B cell (primary cell): ENCODE measurements around the gene SERTAD2. TPM values are rescaled to one million over a fixed set of nuclear protein-coding genes. Genes with fewer than 3 reads are reported as not detected.

Source experiments
- ATAC-seq: fragments of 200-7000 bp; cut with Tn5 transposase; one replicate; pipeline ENCODE4 v1.10.0; 2021; ENCODE audit warnings: low read depth, mild to moderate bottlenecking, moderate number of reproducible peaks, moderate library complexity
- CTCF ChIA-PET: fragments of 350-600 bp; sonication (Branson Sonifier 250); formaldehyde crosslinking; loops from one replicate; lab custom pipeline; 2021; ENCODE audit warnings: antibody characterized with exemption, inconsistent platforms; lab: Charles Lee
- POLR2A ChIA-PET: fragments of 350-600 bp; sonication (Branson Sonifier 250); formaldehyde crosslinking; loops from one replicate; lab custom pipeline; 2021; ENCODE audit warnings: antibody characterized with exemption; lab: Charles Lee
- DNase-seq: peaks from one replicate; pipeline ENCODE4 v3.0.0; 2013
- H2AFZ ChIP-seq: 2 replicates; pipeline ENCODE4 v1.6.1; 2012; ENCODE audit warnings: mild to moderate bottlenecking, low read depth, low read length; ENCODE audit not compliant: insufficient read depth, poor library complexity, severe bottlenecking
- H3K27ac ChIP-seq, 2 donors: 1 replicate in 1 of 2; 2 replicates in 1 of 2; pipeline ENCODE4 v1.5.1; 2012 to 2013; ENCODE audit warnings: low read length in 2 of 2, mild to moderate bottlenecking in 2 of 2, moderate library complexity in 1 of 2
- H3K27me3 ChIP-seq, 4 experiments: fragments of 200-600 bp in 1 of 4; sonication (generic) in 1 of 4; replicated peaks in 1 of 4; 1 replicate in 2 of 4; 2 replicates in 2 of 4; pipeline versions ENCODE4 v1.6.1 to v1.7.0; 2013 to 2016; ENCODE audit warnings: low read length in 3 of 4, mild to moderate bottlenecking in 2 of 4, mixed read lengths in 1 of 4, moderate library complexity in 1 of 4; ENCODE audit not compliant: insufficient read depth in 4 of 4, control insufficient read depth in 3 of 4; ENCODE audit errors: control extremely low read depth in 1 of 4
- H3K36me3 ChIP-seq, 2 experiments: replicated peaks in 1 of 2; 1 replicate in 1 of 2; 2 replicates in 1 of 2; pipeline versions ENCODE4 v1.6.1 to v1.7.1; 2013; ENCODE audit warnings: low read length in 1 of 2; ENCODE audit not compliant: insufficient read depth in 2 of 2, control insufficient read depth in 1 of 2; ENCODE audit errors: control extremely low read depth in 1 of 2, extremely low read depth in 1 of 2
- H3K4me1 ChIP-seq, 2 donors: fragments of 200-600 bp in 1 of 2; sonication (generic) in 1 of 2; 1 replicate in 1 of 2; 2 replicates in 1 of 2; pipeline versions ENCODE4 v1.5.1 to v1.6.1; 2013 to 2017; ENCODE audit warnings: low read length in 2 of 2; ENCODE audit not compliant: control insufficient read depth in 2 of 2, insufficient read depth in 2 of 2
- H3K4me2 ChIP-seq: replicated peaks from 2 replicates; pipeline ENCODE3; 2012; ENCODE audit warnings: mild to moderate bottlenecking, low read depth, low read length; ENCODE audit not compliant: poor library complexity, severe bottlenecking
- H3K4me3 ChIP-seq, 5 experiments: fragments of 200-600 bp in 1 of 5; sonication (generic) in 1 of 5; 1 replicate in 3 of 5; 2 replicates in 2 of 5; pipeline versions ENCODE4 v1.5.1 to v1.7.0; 2011 to 2016; ENCODE audit warnings: low read length in 4 of 5, mild to moderate bottlenecking in 4 of 5, low read depth in 2 of 5, control low read depth in 1 of 5, moderate library complexity in 1 of 5; ENCODE audit not compliant: insufficient read depth in 1 of 5; ENCODE audit errors: control extremely low read depth in 1 of 5, extremely low read depth in 1 of 5
- H3K79me2 ChIP-seq: fragments of 200-600 bp; sonication (generic); one replicate; pipeline ENCODE4 v1.6.0; 2016; ENCODE audit warnings: low read length; ENCODE audit not compliant: control insufficient read depth, insufficient read depth
- H3K9ac ChIP-seq: fragments of 200-600 bp; sonication (generic); 2 replicates; pipeline ENCODE4 v1.6.1; 2017; ENCODE audit warnings: mild to moderate bottlenecking, low read length, moderate library complexity
- H3K9me3 ChIP-seq, 3 donors: one replicate each; pipeline versions ENCODE4 v1.6.1 to v1.7.1; 2013; ENCODE audit warnings: low read length in 2 of 3; ENCODE audit not compliant: control insufficient read depth in 2 of 3, insufficient read depth in 1 of 3; ENCODE audit errors: control extremely low read depth in 1 of 3
- H4K20me1 ChIP-seq: 2 replicates; pipeline ENCODE4 v1.6.0; 2012; ENCODE audit warnings: mild to moderate bottlenecking, low read length; ENCODE audit not compliant: insufficient read depth, control insufficient read depth, poor library complexity, severe bottlenecking
- H3K27ac Mint-ChIP-seq: one replicate; pipeline ENCODE4 v1.8.0; 2021; ENCODE audit warnings: mixed read lengths
- H3K27me3 Mint-ChIP-seq: one replicate; pipeline ENCODE4 v1.8.0; 2021; ENCODE audit warnings: mixed read lengths
- H3K4me1 Mint-ChIP-seq: one replicate; pipeline ENCODE4 v1.8.0; 2021; ENCODE audit warnings: mixed read lengths
- H3K4me3 Mint-ChIP-seq: one replicate; pipeline ENCODE4 v1.8.0; 2021; ENCODE audit warnings: mixed read lengths
- H3K9me3 Mint-ChIP-seq: one replicate; pipeline ENCODE4 v1.8.0; 2022; ENCODE audit warnings: mixed read lengths; ENCODE audit not compliant: insufficient read depth
- CTCF ChIP-seq: fragments of 200-600 bp; IDR thresholded peaks from one replicate; pipeline ENCODE4 v1.8.0; 2022; ENCODE audit warnings: antibody characterized with exemption, mild to moderate bottlenecking
- EZH2 ChIP-seq: IDR thresholded peaks from 2 replicates; pipeline ENCODE4 v1.6.1; 2012; ENCODE audit warnings: borderline replicate concordance, low read depth, mild to moderate bottlenecking, moderate library complexity, low read length; ENCODE audit not compliant: insufficient read depth, poor library complexity, severe bottlenecking
- WGBS: methylation state at CpG from one replicate; pipeline ENCODE4 v1.1.5; 2013; ENCODE audit warnings: missing lambda C conversion rate; ENCODE audit not compliant: insufficient coverage; 5-methylcytosine and 5-hydroxymethylcytosine counted together
- intact Hi-C: fragments of 100-400 bp; cut with micrococcal nuclease; formaldehyde crosslinking; loops from one replicate; pipeline ENCODE4 v1.10.0; 2022
- polyA plus RNA-seq: library from polyadenylated mRNA; depleted of rRNA; stranded (reverse); fragments of >200 nt; gene quantifications from 2 replicates; pipeline ENCODE4 v1.2.3, GENCODE V29; 2012
- total RNA-seq, 2 donors: library from RNA; stranded (reverse); fragments of 120-200 nt in 1 of 2; gene quantifications; 1 replicate in 1 of 2; 2 replicates in 1 of 2; pipeline versions ENCODE4 v1.2.3 to v1.2.4, GENCODE V29; 2013 to 2022

SERTAD2 gene
- total and polyA plus RNA-seq, 2 donors (not counting 1 experiment from before 2014, with no cell fraction given) = 49.5 to 66.8 TPM

- Mint-ChIP-seq H3K9me3 (no peaks in the 10 kb centered on the region), H3K27me3 (no peaks in the 10 kb centered on the region), H3K4me1 (peaks cover 41% of the 10 kb centered on the region), H3K4me3 (no peak overlapping the region), H3K27ac (no peak overlapping the region)
- Histone ChIP-seq H3K27ac (peak overlapping the region in 1 of 2 donors; percentile 81), H3K4me1 (peaks cover 42 to 46% of the 10 kb centered on the region in 2 donors), H3K9me3 (no peaks in the 10 kb centered on the region), H3K27me3 (no peaks in the 10 kb centered on the region), H3K4me2 (peak overlapping the region; percentile 63), H3K36me3 (no peaks in the 10 kb centered on the region), H3K9ac (no peak overlapping the region), H3K4me3 (peak overlapping the region in 1 of 5 experiments; percentile 13), H3K79me2 (peaks cover 36% of the 10 kb centered on the region), H4K20me1 (no peaks in the 10 kb centered on the region), H2AFZ (no peak overlapping the region)
- TF ChIP-seq CTCF (no peak), EZH2 (no peak)
- ATAC-seq (no peak), DNase-seq (no peak)
- CTCF ChIA-PET = interaction anchor here (2.7 to 7.9 kb wide), 2 partner anchors 11 to 15 kb away, joined by 13 to 71 read pairs; partner anchors contain the start of gene SERTAD2
- 100% methylated on average over 1 of the region's 3 CpGs for WGBS
- intact Hi-C loops = no loop called here
- POLR2A ChIA-PET = interaction anchor here (0.6 to 5.2 kb wide), 4 partner anchors 15 to 134 kb away, joined by 3 to 32 read pairs (median 6); partner anchors contain the start of gene SERTAD2
Observed at GRCh38 chr2:64668542-64668941, 14.8 kb upstream of the SERTAD2 start.

GRCh38 chr2:64667535-64667934, 13.8 kb upstream of the SERTAD2 start:
- no peak overlapping the region for H3K27ac Mint-ChIP-seq
- Histone ChIP-seq H3K9ac (peak overlapping the region; percentile 46), H3K4me1 (peaks cover 44 to 47% of the 10 kb centered on the region in 2 donors), H4K20me1 (no peaks in the 10 kb centered on the region), H3K4me3 (peak overlapping the region in 1 of 5 experiments; percentile 41), H3K27ac (peak overlapping the region; percentile 66 to 81), H3K79me2 (peaks cover 43% of the 10 kb centered on the region), H3K36me3 (no peaks in the 10 kb centered on the region), H3K9me3 (no peaks in the 10 kb centered on the region), H3K27me3 (no peaks in the 10 kb centered on the region), H2AFZ (peak overlapping the region; percentile 55), H3K4me2 (peak overlapping the region; percentile 63)
- peak overlapping the region; percentile 67 for H3K4me3 Mint-ChIP-seq
- DNase-seq = peak; percentile 38
- TF ChIP-seq EZH2 = no peak
- ATAC-seq = peak; percentile 26
- CTCF ChIA-PET = interaction anchor here (1.5 to 7.9 kb wide), 5 partner anchors 10 to 83 kb away, joined by 6 to 71 read pairs (median 9); partner anchors contain the start of gene SERTAD2
- POLR2A ChIA-PET = interaction anchor here (0.6 to 5.2 kb wide), 4 partner anchors 14 to 1971 kb away, joined by 3 to 32 read pairs (median 6); partner anchors contain the start of gene SERTAD2
- no CpG with 5 or more reads among the region's 1 CpG for WGBS
- H3K4me1 Mint-ChIP-seq = peaks cover 42% of the 10 kb centered on the region
- intact Hi-C loops = loop anchor here (1.0 kb wide), 1 partner anchor 9 kb away; no protein-coding TSS in a partner anchor
- H3K27me3 Mint-ChIP-seq = no peaks in the 10 kb centered on the region
- no peaks in the 10 kb centered on the region for H3K9me3 Mint-ChIP-seq
